ENCODE results near the gene CGB7.
"Not testable (repeated sequence)": the region's sequence is repeated elsewhere in the genome, so short reads cannot be mapped to it uniquely, and the experiment has no call there.

GRCh38 chr19:49025599-49025998 lies 31.9 kb downstream of the CGB7 start:
- TF ChIP-seq CTCF (IDR thresholded peaks at IDR 0.05); ZFX (IDR thresholded peaks at IDR 0.05; ENCODE audit: borderline replicate concordance): not testable (repeated sequence)
